CD4-positive, alpha-beta T cell treated with Interleukin-17A for 1 hour (primary cell): ENCODE results near the gene FMN1.

Source experiments
- DNase-seq: peaks from one replicate; pipeline ENCODE4 v3.0.0-alpha.2; 2020

The FMN1 gene

DNA sequence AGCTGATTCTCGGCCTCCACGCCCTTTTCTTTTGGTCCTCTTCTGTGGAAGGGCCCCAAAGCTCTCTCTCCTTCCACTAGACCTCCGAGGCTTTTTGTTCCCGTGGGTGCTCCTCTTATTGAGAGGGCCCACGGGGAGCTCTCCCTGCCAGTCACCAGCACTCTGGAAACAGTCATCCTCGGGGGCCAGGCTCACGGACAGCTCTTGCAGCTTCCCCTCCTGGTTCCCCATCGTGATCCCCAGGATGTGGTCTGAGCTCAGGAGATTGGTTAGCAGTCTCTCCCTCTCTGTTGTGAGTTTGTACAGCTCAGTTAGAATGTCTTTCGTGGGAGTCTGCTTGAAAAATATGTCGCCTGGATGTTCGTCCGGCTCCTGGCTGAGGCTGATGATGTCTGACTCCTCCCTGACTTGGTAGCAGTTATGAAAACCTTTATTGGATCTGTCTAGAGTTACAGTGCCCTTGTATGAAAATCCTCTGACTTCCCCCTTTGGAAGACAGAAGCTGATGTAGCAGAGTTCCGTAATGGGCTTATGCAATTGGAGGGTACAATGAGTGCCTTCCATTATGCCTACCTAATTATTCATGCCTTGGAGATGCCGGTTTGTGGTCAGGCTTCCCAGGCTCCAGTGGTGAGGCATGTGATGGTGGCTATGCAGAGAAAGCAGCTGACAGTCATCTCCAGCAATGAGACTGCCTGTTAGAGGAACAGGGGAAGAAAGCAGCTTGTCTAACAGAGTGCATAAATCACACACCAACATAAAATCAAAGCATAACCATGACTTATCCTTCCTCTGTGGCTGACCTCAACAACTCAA lies 40.0 kb downstream of the FMN1 start:
- no peak for DNase-seq

DNA sequence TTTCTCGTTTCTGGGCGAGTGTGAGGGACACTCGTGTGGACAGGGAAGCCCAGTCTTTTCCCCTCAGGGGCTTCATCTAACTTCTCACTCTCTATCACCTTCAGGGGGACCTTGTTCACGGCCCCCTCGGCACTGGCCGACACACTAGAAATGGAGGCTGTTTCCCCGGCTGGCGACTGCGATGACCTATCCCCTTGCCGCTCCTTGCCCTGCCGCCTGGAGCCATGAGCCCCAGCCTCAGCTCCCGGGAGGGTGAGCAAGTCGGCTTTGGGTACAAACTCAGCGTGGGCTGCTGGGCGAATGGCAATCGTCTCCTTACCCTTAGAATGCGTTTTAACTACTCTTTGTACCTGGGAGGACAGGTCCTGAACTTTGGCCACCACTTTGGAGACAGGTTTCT lies 41.0 kb downstream of the FMN1 start:
- DNase-seq, result no peak

DNA sequence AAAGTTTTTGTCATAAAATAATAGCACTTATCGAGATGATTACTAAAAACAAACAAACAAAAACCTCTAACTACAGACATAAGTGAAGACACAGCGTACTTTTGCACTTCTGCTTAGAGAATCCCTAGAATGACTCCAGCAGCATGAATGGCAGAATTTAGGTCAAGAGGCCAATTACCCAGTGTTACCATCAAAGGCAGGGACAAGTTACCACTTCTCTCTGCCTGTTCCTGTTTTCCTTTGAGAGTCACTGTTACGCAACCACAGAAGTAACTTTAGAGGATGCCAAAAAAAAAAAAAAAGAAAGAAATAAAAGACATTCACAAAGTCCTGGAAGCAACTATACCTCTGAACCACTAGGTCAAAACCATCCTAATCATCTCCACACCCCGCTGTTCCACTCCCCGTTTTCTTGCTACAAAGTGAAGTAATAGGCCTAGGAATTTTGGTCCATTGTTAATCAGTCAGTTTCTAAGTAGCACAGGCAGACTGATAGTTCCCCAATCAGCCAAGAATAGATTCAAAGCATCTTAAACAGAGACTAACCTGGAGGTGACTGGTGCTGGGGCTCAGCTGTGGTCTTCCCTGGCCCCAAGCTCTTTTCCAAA lies 41.9 kb downstream of the FMN1 start:
- peak; percentile 23 for DNase-seq

DNA sequence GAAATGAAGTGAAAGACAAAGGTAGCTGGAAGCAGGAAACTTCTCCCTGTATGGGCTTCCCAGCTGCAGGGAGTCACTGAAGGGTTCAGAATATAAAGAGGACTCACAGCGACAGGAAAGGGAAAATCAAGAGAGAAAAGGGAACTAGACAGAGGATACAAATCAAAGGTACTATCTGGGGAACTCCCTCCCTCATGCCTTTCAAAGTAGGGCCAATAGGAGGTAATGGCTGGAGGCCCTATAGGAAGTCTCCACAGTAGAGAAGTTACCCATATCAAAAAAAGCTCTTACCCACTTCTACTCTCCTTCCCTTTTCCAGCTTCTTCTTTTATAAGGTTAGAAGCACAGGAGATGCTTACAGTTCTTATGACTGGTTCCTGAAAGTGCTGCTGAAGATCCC lies 43.5 kb downstream of the FMN1 start:
- DNase-seq, result peak; percentile 1

DNA sequence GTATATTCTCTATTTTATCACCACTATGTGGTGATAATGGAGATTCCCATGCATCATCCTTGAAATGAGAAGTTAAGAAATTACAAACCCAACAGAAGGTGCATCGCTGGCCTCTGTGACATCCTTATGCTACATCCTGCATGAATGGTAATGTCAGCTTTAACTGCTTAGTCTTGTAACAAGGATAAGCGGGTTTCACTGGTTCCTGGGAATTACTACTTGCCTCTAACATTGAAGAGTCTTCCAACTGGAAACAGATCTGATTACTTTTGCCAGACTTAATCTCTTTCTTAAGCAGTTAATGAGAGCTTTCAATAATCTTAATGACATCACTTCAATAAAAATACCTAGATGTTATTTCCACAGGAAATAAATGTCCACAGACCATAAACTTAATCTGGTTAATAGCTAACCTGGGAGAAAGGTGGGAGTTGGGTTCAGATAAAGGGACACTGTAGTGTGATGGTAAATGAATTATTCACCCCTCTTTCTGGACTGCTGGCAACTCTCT lies 44.0 kb downstream of the FMN1 start:
- no peak for DNase-seq

DNA sequence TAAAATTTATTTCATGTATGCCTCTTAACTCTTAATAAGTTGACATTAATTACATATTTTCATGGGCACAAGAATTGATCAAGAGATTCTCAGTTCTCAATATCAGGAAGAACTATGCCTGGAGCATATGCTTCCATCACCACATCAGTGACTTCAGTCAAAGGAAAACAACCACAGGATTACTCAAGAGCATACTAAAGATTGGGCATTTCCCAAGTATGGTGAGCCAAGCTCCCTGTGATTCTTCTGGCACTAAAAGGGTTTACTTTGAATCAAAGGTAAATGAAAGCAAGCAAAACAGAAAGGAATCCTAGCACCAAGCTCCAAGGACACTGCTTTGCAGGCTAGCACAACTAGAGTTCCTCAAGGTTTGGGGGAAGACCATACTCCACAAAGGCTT lies 44.6 kb downstream of the FMN1 start:
- no peak for DNase-seq

DNA sequence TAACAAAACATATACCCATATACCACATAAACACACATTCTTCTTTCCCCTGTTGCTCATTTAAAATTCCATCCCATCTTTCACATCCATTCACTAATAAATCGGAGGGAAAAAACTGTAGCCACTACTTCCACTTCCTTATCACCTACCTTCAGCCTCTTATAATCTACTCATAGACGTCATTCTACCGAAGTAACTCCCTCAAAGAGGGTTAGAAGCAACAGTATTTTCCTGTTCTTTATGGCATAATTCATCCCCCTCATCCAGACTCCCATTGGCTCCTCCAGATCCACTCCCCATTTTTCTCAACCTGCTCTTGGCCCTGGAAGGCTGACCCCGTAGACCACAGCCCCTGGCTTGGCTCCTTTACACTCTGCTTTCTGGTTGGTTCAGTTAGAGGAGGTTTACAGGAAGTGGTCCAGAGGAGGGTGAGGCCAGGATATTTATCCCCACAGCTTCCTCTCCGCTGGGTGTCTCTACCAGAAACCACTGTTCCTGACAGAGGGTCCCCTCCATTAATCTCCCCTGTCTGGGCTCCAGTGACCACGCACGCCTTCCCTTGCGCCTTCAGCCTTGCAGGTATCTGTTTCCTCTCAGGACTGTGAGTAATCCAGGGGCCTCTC lies 46.3 kb downstream of the FMN1 start:
- DNase-seq, result peak; percentile 9

DNA sequence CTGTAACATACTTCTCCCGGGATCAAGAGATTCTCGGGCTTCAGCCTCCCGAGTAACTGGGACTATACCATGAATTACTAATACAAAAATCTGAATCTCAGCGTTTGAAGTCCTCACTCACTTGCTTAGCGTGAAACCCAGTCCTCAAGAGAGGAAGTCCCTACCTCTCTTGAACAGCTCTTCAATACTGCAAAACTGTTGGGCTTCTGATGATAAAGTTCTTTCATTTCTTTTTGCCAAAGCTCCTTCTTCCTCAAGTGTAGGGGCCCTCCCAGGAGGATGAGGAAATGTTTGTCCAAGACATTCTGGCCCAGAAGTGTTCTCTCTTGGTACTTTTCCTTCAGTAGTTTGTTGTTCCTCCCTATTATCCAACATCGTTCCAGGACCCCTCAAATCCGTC lies 48.5 kb downstream of the FMN1 start:
- no peak for DNase-seq

DNA sequence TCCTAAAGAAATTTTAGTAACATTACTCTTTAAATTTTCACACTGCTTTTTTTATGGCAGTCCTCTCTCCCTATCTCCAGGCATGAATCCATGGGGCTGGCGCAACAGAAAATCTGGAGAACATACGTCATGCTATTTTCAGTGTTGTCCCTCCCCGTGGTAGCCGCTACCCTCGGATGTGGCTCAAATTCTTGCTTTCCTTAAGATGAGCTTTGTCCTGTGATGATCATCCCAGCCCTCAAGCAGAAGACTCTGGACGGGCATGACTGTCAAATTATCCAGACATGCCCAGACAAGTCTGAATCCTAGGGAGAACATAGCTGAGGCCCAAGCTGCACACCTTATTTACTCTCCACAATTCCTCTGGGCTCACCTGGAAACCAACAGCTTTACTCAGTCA lies 49.1 kb downstream of the FMN1 start:
- DNase-seq, result no peak

DNA sequence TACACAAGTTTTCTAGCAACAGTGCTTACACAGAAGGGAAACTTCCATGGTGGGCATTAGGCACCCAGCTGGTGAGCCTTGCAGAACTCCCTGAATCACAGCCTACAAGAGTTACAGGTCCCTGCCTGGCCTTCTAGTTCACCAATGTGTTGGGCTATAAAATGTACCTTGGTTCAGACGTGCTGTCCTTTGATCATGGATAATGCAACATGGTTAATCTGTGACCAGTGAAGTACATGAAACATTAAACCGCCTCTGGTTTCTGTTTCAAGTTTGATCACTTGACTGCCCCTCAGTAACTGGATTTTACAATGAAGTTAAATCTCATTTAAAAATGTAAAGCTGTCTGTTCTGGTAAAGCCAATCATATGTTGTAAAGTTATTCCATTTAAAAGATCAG lies 51.8 kb downstream of the FMN1 start:
- no peak for DNase-seq

DNA sequence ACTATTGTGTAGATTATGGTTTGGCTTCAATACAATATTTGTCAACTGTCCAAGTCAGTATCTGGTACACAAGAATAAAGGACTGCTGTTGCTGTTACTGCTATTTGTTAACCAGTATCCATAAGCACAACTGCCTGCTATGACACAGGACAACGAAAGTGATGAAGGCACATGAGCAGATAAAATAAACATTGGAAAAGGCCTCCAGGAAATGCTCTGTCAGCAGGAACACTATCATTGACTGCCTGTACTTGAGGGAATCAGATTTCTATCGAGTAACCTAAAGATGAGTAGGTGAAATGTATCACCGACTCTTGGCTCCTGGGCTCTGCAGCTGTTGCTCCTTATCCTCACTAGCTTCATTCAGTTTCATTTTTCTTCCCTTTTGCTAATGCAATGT lies 56.5 kb downstream of the FMN1 start:
- DNase-seq, result no peak

DNA sequence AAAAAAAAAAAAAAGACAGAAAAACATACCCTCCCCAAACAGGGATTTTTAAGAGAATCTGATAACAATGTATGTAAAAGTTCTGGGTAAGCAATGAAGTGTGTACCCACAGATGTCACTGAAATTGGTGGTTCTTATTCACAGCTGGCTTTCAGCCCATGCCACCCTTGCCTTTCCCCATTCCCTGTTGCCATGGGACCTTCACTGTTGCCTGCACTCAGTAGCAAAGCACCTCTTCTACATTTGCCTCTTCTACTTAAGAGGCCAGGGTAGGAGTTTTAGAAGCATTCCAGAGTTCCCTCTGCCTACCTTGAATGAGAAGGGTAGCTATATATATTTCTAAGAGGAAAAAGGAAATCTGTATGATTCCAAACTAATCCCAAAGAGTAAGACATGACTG lies 57.4 kb downstream of the FMN1 start:
- DNase-seq, result no peak

DNA sequence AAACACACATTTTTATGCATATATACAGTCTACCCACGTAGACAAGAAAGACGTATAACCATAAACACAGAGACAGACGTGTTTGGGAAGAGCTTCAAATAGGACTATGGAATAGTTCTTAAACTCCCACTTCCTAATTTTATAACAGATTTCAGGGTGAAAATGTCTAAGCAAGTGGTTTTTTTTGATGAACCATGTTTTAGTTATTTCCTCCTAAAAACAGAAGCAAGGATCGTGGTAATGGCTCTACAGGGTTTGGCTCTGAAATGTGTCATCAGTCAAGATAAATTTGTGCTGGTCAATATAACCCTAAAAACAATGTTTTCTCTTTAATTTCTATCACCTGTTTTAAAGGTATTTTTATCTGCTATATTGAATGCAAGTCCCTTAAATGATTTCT lies 58.2 kb downstream of the FMN1 start:
- DNase-seq, result no peak

DNA sequence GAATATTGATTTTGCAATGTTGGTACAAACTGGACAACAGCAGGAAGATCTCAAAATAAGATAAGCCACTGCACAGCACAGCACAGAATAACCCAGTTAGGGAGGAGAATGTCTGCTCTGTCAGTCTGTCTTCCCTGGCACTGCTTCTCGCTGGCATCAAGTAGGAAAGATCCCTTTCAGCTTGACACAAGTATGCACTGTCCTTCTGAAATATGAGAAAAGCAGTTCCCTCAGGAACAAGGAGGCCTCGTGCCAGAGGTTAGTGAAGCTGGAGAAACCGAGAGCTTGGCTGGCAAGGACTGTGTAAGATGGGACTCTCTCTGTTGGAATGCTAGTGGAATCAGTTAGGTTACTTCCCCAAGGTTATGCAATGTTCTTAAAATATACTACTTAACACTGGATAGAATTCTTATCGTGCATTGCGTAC lies 59.1 kb downstream of the FMN1 start:
- DNase-seq, result no peak

DNA sequence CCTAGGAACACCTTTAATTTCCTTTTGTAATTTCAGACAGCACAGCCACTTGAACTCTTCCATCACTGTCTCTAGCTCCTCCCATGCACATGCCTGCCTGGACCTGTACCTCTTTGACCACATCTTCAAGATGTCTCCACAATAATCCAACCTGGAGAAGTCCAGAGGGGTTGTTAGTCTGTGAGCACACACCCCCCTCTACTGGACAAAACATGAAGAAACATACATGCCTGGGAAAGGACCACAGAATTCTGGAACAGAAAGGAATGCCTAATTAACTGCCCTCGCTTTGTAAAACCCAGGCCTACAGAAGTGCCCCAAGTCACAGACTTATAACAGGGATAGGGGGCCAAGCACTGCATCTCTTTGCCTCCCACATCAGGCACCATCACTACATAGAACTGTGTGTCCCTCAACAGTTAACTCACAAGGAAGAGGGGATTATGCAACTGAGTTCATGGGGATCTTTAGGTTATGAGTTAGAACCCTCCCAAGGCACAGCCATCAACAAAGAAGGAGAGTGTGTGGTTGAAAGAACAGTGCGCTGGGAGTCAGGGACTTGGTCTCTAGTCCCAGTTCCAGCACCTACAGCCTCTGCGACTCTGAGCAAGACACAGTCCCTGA lies 61.7 kb downstream of the FMN1 start:
- DNase-seq, result peak; percentile 25

DNA sequence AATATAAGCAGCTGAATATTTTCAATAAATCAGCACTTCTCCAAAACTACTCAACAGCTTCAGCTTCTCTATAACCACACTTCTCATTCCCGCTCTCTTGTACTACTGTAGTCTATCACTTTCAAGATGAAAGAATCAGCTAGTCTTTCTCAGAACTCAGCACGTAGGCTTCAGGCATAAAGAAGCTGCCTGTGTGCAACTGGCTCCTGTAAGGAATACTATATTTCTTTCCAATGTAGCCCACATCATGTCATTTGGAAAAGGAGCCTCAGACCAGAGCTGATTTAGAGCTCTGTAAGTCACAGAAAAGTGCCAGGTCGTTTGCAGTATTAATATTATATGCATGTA lies 62.3 kb downstream of the FMN1 start:
- no peak for DNase-seq

DNA sequence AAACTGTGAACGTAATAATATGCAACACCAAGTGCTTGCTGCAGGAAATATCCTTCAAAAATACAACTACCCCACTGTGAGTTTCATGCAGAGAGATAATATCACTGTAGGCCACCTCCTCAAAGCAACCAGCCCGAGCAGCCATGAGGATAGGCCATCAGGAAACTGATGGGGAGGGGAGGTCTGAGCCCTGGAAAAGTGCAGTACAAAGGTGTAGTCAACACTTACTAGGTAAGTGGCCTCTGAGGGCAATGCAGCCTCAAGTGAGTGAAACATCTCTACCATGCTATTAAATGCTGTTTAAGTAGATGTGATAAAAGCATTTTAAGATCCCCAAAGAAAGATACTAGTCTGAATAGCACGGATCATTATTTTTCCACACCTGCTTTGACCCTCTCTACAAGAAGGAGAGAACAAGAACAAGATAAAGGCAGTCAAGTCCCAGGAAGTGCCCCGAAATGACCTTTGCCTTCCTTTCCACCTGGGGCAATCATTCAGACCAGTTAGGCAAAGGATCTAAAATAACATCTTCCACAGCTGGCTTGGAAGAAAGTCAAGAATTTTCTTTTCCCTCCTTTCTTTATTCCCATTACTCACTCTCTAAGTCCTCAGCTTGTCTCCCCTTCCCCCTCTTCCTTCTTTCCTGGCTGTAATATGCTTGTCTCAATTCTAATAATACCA lies 62.8 kb downstream of the FMN1 start:
- DNase-seq, result no peak

DNA sequence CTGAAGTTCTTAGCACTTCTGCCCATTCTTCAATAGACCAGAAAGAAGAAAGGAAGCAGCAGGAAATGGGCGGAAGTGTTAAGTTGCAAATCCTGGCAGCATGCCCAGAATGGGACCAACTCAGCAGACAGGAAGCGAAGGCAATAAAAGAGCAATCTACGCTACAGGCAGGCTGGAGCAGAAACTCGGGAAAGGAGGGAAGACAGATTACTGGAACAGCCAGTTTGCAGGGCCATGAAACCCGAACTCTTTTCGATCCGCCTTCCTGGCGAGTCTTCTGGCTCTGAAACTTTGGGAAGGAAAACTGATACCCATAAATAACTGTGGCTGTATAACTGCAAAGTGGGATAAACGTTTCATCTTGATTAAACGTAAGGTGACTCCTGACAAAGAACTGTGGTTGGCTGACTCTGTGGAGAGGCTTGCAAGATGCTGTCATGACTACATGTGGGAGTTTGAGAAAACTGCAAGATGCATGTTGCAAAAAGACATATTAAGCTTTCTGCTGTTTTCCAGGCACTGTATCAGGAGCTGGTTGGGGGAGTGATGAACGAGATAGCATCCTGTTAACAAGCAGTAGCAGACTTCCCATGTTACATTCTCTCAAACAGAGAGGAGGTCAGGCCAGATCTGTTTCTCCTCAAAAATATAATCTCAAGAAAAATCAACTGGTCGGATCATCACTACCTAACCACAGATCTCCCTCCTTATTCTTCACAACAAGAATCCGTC lies 67.8 kb downstream of the FMN1 start:
- DNase-seq, result peak; percentile 67

DNA sequence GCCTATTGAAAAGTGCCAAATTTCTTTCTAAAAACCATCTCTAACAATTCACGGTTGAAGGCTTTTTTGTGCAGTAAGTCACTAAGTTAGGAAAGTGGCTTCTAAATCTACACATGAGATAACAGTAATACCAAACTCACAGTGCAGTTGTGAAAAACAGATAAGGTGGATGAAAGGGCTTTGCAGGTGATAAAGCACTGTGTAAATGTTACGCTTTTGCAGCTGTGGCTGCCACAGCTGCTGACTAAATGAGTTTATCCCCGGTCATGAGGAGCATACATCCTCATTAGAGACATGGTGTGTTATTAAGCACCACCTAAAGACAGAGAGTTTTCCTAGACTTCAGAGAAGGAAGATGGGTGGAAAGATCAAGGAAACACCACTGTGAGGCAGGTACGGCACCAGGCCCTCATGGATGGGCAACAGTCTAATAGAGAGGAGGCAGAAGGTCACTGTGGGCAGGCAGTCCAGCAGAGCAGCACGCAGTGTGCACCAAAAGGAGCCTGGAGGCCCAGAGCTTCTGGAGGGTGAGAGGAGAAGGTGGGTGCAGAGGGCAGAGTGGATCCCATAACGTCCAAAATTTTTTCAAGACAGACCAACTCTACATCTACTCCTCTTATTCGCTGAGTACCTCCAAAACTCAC lies 68.5 kb downstream of the FMN1 start:
- DNase-seq, result no peak

DNA sequence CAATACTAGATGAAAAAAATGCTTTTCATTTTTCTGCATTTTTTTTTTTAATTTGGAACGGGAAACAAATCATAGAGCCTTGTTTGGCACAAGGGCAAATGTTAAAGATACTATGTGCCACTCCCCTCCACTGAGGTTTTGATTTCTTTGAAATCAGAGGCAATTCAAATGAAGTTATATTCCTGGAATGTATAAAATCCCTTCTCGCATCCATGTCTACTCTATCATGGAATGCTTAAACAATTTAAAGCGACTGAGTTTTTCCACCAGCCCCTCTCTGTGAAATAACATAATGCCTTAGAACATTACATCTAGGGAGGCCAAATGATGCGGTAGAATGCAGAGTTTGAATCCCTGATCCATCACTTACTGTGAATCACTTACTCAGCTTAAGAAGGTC lies 69.7 kb downstream of the FMN1 start:
- no peak for DNase-seq

DNA sequence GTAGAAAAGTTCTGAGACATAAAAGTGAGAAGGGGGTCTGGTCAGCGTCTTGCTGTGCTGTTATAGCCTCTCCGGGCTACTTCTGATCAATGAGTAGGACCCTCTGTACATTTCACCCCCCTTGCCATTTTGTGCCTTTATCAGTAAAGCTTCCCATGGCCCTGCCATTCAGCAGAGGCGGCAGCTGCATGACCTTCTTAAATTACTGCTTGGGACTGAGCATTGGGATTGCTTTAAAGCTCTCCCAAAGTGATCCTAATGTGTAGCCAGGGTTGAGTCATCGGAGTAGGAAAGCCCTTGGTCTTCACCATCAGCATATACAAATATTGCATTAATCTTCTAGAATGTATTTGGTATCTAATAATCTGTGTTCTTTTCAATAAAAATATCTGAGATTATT lies 70.2 kb downstream of the FMN1 start:
- DNase-seq, result no peak

DNA sequence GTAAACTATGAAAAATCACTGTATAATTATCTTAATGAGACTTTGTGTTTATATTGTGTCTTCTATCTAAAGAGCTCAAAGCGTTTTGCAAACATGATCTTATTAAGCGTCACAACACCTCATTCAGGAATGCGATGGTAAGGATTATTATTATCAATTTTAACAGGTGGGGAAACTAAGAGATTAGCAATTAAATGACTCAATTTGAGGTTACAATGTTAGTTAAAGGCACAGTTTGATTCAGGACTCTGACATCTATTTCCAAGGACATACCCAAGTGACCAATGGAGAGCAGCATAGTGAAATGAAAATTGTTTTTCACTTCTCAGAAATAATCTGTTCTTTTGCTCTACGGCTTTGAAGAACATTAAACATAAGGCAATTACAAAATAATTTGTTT lies 74.6 kb downstream of the FMN1 start:
- no peak for DNase-seq
